Vagina (tissue), 2 donors: ENCODE measurements around the gene ZNF117.

Experiments used
- CTCF ChIP-seq, 3 experiments: fragments of 450-650 bp in 2 of 3; fragments of 200-600 bp in 1 of 3; sonication (generic) in 1 of 3; IDR thresholded peaks; one replicate each; pipeline ENCODE4 v1.5.1; 2017 to 2019; ENCODE audit warnings: antibody characterized with exemption in 3 of 3, mild to moderate bottlenecking in 2 of 3, moderate library complexity in 2 of 3
- POLR2A ChIP-seq, 2 donors: fragments of 450-650 bp; IDR thresholded peaks; one replicate each; pipeline ENCODE4 v1.6.1; 2017; ENCODE audit warnings: antibody characterized with exemption in 2 of 2, mild to moderate bottlenecking in 2 of 2, moderate library complexity in 2 of 2

GRCh38 chr7:64997927-64998391 lies 7.1 kb upstream of the ZNF117 start:
- TF ChIP-seq POLR2A (IDR thresholded peaks at IDR 0.05) (no peak), CTCF (IDR thresholded peaks at IDR 0.05) (no peak)
